OCI-LY1 (cell line): ENCODE measurements around the gene ZNRF1.

Experiments used
- CTCF ChIP-seq: fragments of 200-600 bp; sonication (generic), shearing (Covaris generic); IDR thresholded peaks from 2 replicates; pipeline ENCODE4 v1.5.1; 2017; ENCODE audit warnings: mild to moderate bottlenecking, antibody characterized with exemption, low read length, moderate library complexity, mixed read lengths
- EZH2 ChIP-seq: fragments of 200-600 bp; sonication (generic), shearing (Covaris generic); IDR thresholded peaks from 2 replicates; pipeline ENCODE4 v1.8.0; 2017; ENCODE audit warnings: borderline replicate concordance, mixed run types, mild to moderate bottlenecking, antibody characterized with exemption, low read length, moderate library complexity, mixed read lengths

- TF ChIP-seq CTCF (no peak), EZH2 (no peak)
Observed at GRCh38 chr16:75102595-75102994, 103.8 kb downstream of the ZNRF1 start.
